HAP-1 (cell line): Measurements from ENCODE around the gene USF1.
"Not testable (repeated sequence)": the region's sequence is repeated elsewhere in the genome, so short reads cannot be mapped to it uniquely, and the experiment has no call there.

Source experiments
- DNase-seq, 2 experiments: peaks; one replicate each; pipeline ENCODE4 v3.0.0-alpha.2; 2016 to 2020; ENCODE audit warnings: low spot score in 2 of 2
- H3K27me3 ChIP-seq: fragments of 250-450 bp; sonication (Bioruptor Pico); 2 replicates; pipeline ENCODE4 v1.5.1; 2020; ENCODE audit warnings: low read depth, mild to moderate bottlenecking, moderate library complexity
- H3K36me3 ChIP-seq: fragments of 250-450 bp; sonication (Bioruptor Pico); replicated peaks from 2 replicates; pipeline ENCODE4 v1.5.1; 2020; ENCODE audit warnings: mild to moderate bottlenecking
- H3K4me1 ChIP-seq: fragments of 250-450 bp; sonication (Bioruptor Pico); 2 replicates; pipeline ENCODE4 v1.5.1; 2020; ENCODE audit warnings: mild to moderate bottlenecking
- H3K4me3 ChIP-seq: fragments of 250-450 bp; sonication (Bioruptor Pico); 2 replicates; pipeline ENCODE4 v1.5.1; 2020; ENCODE audit warnings: mild to moderate bottlenecking, moderate library complexity
- H3K9me3 ChIP-seq: fragments of 250-450 bp; sonication (Bioruptor Pico); 2 replicates; pipeline ENCODE4 v1.5.1; 2020; ENCODE audit warnings: mild to moderate bottlenecking, moderate library complexity
- in situ Hi-C: fragments of 300-500 bp; cut with MboI; formaldehyde crosslinking; loops from 3 replicates; pipeline ENCODE4 v1.14.3; 2020; ENCODE audit warnings: low sequenced_read_pairs, inconsistent platforms, mixed read lengths

USF1 gene

GRCh38 chr1:161047436-161048420 is 2.0 kb upstream of the USF1 start:
- in situ Hi-C loops, result no loop called here
- H3K9me3 ChIP-seq, result peaks cover 9% of the 10 kb centered on the region
- peaks cover 6% of the 10 kb centered on the region for H3K36me3 ChIP-seq
- no peak for DNase-seq
- H3K4me3 ChIP-seq, result no peak overlapping the region
- H3K4me1 ChIP-seq, result peaks cover 9% of the 10 kb centered on the region
- no peaks in the 10 kb centered on the region for H3K27me3 ChIP-seq

- H3K4me3 ChIP-seq, result no peak overlapping the region
- no peaks in the 10 kb centered on the region for H3K27me3 ChIP-seq
- peaks cover 9% of the 10 kb centered on the region for H3K9me3 ChIP-seq
- DNase-seq, result no peak
- peaks cover 9% of the 10 kb centered on the region for H3K4me1 ChIP-seq
- in situ Hi-C loops, result no loop called here
- H3K36me3 ChIP-seq, result peaks cover 14% of the 10 kb centered on the region
These were observed 940 bp upstream of the USF1 start for GRCh38 chr1:161046605-161047228.

DNA sequence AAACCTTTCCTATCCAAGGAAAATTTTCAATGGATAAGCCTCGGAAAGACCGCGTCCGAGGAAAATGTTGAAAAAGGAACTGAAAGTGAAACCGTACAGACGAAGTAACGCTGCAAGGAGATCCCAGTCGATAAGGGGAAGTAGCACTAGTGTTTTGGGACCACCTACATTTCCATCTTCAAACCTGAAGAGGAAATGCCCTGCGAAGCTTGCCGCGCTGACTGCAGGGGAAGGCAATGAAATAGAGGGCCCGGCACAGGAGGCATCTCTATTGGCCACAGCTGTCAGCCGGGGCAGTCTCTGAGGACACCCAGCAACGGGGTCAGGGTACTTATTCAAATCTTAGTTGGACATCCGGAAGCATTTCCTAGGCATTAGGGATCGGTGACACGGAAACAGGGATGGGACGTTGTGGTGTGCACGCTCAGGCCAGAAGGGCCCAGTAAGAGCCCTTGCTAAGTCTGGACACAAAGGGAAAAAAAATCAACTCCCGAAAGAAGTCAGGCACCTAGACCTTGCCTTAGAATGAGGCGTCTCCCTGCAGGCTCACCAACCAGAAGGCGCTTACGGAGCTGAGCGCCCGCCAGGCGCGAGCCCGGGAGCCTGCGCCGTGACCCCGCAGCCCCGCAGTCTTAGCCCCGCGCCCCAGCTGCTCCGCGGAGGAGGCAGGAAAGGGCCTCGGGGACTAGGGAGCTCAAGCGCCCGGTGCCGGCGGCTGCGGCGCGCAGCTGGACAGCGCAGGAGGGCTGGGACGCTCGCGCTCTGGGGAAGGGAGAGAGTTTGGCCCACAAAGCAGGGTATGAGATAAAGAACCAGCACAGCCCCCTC is 655 bp downstream of the USF1 start:
- in situ Hi-C loops, result no loop called here
- DNase-seq, result peak; percentile 73 to 80
- Histone ChIP-seq H3K9me3 (peaks cover 9% of the 10 kb centered on the region), H3K27me3 (no peaks in the 10 kb centered on the region), H3K4me3 (peak overlapping the region; percentile 65), H3K36me3 (peaks cover 30% of the 10 kb centered on the region), H3K4me1 (peaks cover 9% of the 10 kb centered on the region)

GRCh38 chr1:161044535-161044907 is 1.3 kb downstream of the USF1 start:
- peak; percentile 19 to 43 for DNase-seq
- Histone ChIP-seq H3K9me3 (peaks cover 9% of the 10 kb centered on the region), H3K4me3 (peak overlapping the region; percentile 65), H3K36me3 (peaks cover 36% of the 10 kb centered on the region), H3K27me3 (no peaks in the 10 kb centered on the region), H3K4me1 (peaks cover 9% of the 10 kb centered on the region)
- in situ Hi-C loops, result no loop called here

DNA sequence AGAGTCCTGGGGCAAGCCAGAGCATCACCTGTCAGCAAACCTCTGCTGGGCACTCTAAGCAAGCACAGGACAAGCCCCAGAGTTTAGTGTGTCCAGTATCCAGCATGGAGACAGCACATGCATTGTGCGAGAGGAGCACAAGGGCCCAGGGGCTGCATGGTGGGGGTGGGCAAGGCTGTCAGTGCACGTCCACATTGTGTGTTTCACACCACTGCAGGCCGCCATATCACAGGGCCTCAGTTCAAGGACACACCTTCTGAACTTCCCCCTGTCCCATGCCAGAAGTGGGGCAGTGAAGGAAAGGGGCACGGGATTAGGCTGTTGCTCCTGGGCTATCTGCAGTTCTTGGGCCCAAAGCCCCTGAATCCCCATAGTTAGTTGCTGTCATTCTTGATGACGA is 6.2 kb downstream of the USF1 start:
- DNase-seq, result no peak
- H3K4me3 ChIP-seq, result no peak overlapping the region
- H3K9me3 ChIP-seq, result no peaks in the 10 kb centered on the region
- no peaks in the 10 kb centered on the region for H3K27me3 ChIP-seq
- H3K4me1 ChIP-seq, result peaks cover 15% of the 10 kb centered on the region
- in situ Hi-C loops, result no loop called here
- H3K36me3 ChIP-seq, result peaks cover 38% of the 10 kb centered on the region

DNA sequence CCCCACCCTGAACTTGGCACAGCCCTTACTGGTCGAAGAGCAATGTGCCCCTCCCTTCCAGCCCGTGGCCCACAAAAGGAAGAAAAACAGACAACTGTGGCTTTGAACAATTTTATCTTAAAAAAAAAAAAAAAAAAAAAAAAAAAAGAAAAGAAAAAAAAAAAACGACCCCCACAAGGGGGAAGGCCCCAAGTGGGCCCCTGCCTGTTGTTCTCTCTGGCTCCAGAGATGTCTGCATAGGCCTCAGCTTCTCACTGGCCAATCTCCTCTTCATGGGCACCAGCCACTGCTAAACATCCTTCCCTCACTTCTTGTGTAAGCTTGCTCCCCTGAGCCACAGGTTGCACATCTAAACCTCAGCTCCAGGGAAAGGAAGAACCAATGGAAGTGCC is 6.6 kb downstream of the USF1 start:
- no peaks in the 10 kb centered on the region for H3K27me3 ChIP-seq
- H3K36me3 ChIP-seq, result peaks cover 38% of the 10 kb centered on the region
- no peak for DNase-seq
- no peak overlapping the region for H3K4me3 ChIP-seq
- H3K9me3 ChIP-seq, result no peaks in the 10 kb centered on the region
- in situ Hi-C loops, result no loop called here
- peaks cover 11% of the 10 kb centered on the region for H3K4me1 ChIP-seq

DNA sequence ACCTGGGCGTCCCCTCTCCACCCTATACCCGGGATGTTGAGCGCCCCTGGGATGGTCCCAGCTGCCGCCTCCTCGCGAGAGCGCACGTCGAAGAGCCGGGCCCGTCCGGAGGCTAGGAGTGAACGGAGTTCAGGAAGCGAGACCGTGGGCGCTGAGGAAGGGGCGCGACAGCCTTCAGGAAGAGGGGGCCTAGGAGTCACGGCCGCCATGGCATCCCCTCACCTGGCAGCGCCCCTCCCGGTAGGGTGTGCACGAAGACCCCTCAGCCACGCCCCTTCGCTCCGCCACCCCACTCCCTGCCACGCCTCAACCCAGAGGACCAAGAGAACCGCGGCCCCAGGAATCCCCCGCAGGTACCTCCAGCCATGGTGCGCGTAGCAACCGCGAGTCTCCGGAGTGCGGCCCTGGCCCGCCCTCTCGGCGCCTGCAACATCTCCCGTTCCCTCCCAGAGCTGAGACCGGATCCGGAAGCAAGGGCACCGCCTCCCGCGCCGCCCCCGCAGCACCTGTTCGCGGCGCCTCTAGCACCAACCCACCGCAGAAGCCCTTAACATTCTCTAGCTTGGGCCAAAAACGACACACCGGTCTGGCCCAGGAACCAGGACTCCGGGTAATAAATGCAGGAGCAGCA is 7.1 kb downstream of the USF1 start, which contains the start of gene TSTD1:
Gene TSTD1 (minus strand): TSS at position 442 of the 631 bp plus-strand sequence. CDS start 75 bp downstream, at position 367.
- Histone ChIP-seq H3K9me3 (no peaks in the 10 kb centered on the region), H3K4me3 (no peak within 1 kb of the TSS), H3K4me1 (peaks cover 10% of the 10 kb centered on the region), H3K27me3 (no peaks in the 10 kb centered on the region), H3K36me3 (peaks cover 38% of the 10 kb centered on the region)
- in situ Hi-C loops, result no loop called here
- DNase-seq, result no peak

DNA sequence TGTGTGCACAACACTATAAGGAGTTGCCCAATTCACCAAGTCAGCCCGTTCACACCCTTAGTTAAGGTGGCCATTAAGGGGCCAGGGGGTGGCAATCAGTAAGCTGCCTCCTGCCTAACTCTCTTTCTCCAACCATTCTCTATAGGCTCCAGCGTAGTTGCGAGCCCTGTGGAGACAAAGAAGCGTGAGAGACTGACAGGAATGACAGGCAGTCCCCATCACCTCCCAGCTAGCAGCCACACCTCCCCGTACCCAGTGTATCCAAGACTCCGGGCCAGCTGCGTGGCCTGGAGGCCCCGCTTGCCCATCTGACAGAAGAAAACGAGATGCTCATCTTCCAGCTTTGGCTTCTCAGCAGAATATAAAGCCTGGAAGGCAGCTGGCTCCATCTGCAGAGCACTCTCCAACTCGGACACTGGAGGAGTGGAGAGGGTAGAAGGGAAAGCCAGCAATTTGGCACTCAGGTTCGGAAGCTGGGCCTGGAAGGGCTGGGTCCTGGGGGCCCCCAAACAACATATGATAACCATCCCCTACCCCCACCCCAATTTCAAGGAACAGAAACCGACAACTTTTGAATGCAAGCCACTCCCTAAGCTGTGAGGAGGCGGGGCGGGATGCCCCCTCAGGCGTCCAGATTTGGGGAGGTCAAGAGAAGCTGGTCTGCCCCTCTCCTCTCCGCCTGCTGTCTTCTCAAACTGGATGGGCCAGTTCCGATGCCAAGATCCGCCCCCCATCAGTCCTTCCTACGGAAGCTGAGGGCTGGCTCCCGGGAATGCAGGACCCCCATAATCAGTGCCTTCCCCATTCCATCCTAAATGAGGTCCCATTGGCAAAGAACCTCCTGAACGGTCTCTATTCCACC is 7.9 kb downstream of the USF1 start:
- Histone ChIP-seq H3K4me3 (no peak overlapping the region), H3K4me1 (peaks cover 10% of the 10 kb centered on the region), H3K36me3 (peaks cover 34% of the 10 kb centered on the region), H3K9me3 (no peaks in the 10 kb centered on the region), H3K27me3 (no peaks in the 10 kb centered on the region)
- DNase-seq, result no peak
- in situ Hi-C loops, result no loop called here

DNA sequence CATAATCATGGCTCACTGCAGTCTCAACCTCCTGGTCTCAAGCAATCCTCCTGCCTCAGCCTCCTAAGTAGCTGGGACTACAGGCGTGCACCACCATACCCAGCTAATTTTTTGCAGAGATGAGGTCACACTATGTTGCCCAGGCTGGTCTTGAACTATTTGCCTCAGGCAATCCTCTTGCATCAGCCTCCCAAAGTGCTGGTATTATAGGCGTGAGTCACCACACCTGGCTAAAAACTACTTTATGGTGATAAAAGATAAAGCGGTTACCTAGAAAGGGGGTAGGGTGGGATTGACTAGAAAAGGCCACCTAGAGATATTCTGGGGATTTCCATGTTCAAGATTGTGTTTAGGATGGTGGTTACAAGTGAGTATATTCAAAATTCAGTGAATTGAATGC is 12.0 kb downstream of the USF1 start:
- Histone ChIP-seq H3K27me3 (no peaks in the 10 kb centered on the region), H3K4me3 (no peak overlapping the region), H3K36me3 (no peaks in the 10 kb centered on the region), H3K4me1 (peaks cover 10% of the 10 kb centered on the region), H3K9me3 (no peaks in the 10 kb centered on the region)
- in situ Hi-C loops, result no loop called here
- no peak for DNase-seq

GRCh38 chr1:161032409-161032808 is 13.4 kb downstream of the USF1 start:
- no peaks in the 10 kb centered on the region; the same call in 1 of the 2 replicates for H3K9me3 ChIP-seq
- H3K4me1 ChIP-seq, result peaks cover 10% of the 10 kb centered on the region
- H3K36me3 ChIP-seq, result no peaks in the 10 kb centered on the region
- no peak overlapping the region for H3K4me3 ChIP-seq
- in situ Hi-C loops, result no loop called here
- no peaks in the 10 kb centered on the region for H3K27me3 ChIP-seq
- DNase-seq, result no peak

GRCh38 chr1:161031874-161032273 is 13.9 kb downstream of the USF1 start:
- H3K36me3 ChIP-seq, result no peaks in the 10 kb centered on the region
- in situ Hi-C loops, result no loop called here
- peaks cover 10% of the 10 kb centered on the region for H3K4me1 ChIP-seq
- no peak overlapping the region for H3K4me3 ChIP-seq
- H3K9me3 ChIP-seq, result no peaks in the 10 kb centered on the region; the same call in 1 of the 2 replicates
- no peak for DNase-seq
- no peaks in the 10 kb centered on the region for H3K27me3 ChIP-seq

DNA sequence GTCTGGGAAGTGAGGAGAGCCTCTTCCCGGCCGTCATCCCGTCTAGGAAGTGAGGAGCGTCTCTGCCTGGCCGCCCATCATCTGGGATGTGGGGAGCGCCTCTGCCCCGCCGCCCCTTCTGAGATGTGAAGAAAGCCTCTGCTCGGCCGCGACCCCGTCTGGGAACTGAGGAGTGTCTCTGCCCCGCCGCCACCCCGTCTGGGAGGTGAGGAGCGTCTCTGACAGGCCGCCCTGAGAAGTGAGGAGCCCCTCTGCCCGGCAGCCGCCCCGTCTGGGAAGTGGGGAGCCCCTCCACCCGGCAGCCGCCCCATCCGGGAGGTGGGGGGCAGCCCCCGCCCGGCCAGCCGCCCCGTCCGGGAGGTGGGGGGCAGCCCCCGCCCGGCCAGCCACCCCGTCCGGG is 16.3 kb downstream of the USF1 start:
- in situ Hi-C loops, DNase-seq, H3K36me3 ChIP-seq, H3K9me3 ChIP-seq, H3K4me3 ChIP-seq, H3K27me3 ChIP-seq, H3K4me1 ChIP-seq: not testable (repeated sequence)
